B cell (primary cell): ENCODE results near the gene CMTM1. TPM values are rescaled to one million over a fixed set of nuclear protein-coding genes. Genes with fewer than 3 reads are reported as not detected.

Experiments
- ATAC-seq: fragments of 200-7000 bp; cut with Tn5 transposase; one replicate; pipeline ENCODE4 v1.10.0; 2021; ENCODE audit warnings: low read depth, mild to moderate bottlenecking, moderate number of reproducible peaks, moderate library complexity
- CTCF ChIA-PET: fragments of 350-600 bp; sonication (Branson Sonifier 250); formaldehyde crosslinking; loops from one replicate; lab custom pipeline; 2021; ENCODE audit warnings: antibody characterized with exemption, inconsistent platforms; lab: Charles Lee
- POLR2A ChIA-PET: fragments of 350-600 bp; sonication (Branson Sonifier 250); formaldehyde crosslinking; loops from one replicate; lab custom pipeline; 2021; ENCODE audit warnings: antibody characterized with exemption; lab: Charles Lee
- DNase-seq: peaks from one replicate; pipeline ENCODE4 v3.0.0; 2013
- H2AFZ ChIP-seq: 2 replicates; pipeline ENCODE4 v1.6.1; 2012; ENCODE audit warnings: mild to moderate bottlenecking, low read depth, low read length; ENCODE audit not compliant: insufficient read depth, poor library complexity, severe bottlenecking
- H3K27ac ChIP-seq, 2 donors: 1 replicate in 1 of 2; 2 replicates in 1 of 2; pipeline ENCODE4 v1.5.1; 2012 to 2013; ENCODE audit warnings: low read length in 2 of 2, mild to moderate bottlenecking in 2 of 2, moderate library complexity in 1 of 2
- H3K27me3 ChIP-seq, 4 experiments: fragments of 200-600 bp in 1 of 4; sonication (generic) in 1 of 4; replicated peaks in 1 of 4; 1 replicate in 2 of 4; 2 replicates in 2 of 4; pipeline versions ENCODE4 v1.6.1 to v1.7.0; 2013 to 2016; ENCODE audit warnings: low read length in 3 of 4, mild to moderate bottlenecking in 2 of 4, mixed read lengths in 1 of 4, moderate library complexity in 1 of 4; ENCODE audit not compliant: insufficient read depth in 4 of 4, control insufficient read depth in 3 of 4; ENCODE audit errors: control extremely low read depth in 1 of 4
- H3K36me3 ChIP-seq, 2 experiments: replicated peaks in 1 of 2; 1 replicate in 1 of 2; 2 replicates in 1 of 2; pipeline versions ENCODE4 v1.6.1 to v1.7.1; 2013; ENCODE audit warnings: low read length in 1 of 2; ENCODE audit not compliant: insufficient read depth in 2 of 2, control insufficient read depth in 1 of 2; ENCODE audit errors: control extremely low read depth in 1 of 2, extremely low read depth in 1 of 2
- H3K4me1 ChIP-seq, 2 donors: fragments of 200-600 bp in 1 of 2; sonication (generic) in 1 of 2; 1 replicate in 1 of 2; 2 replicates in 1 of 2; pipeline versions ENCODE4 v1.5.1 to v1.6.1; 2013 to 2017; ENCODE audit warnings: low read length in 2 of 2; ENCODE audit not compliant: control insufficient read depth in 2 of 2, insufficient read depth in 2 of 2
- H3K4me2 ChIP-seq: replicated peaks from 2 replicates; pipeline ENCODE3; 2012; ENCODE audit warnings: mild to moderate bottlenecking, low read depth, low read length; ENCODE audit not compliant: poor library complexity, severe bottlenecking
- H3K4me3 ChIP-seq, 5 experiments: fragments of 200-600 bp in 1 of 5; sonication (generic) in 1 of 5; 1 replicate in 3 of 5; 2 replicates in 2 of 5; pipeline versions ENCODE4 v1.5.1 to v1.7.0; 2011 to 2016; ENCODE audit warnings: low read length in 4 of 5, mild to moderate bottlenecking in 4 of 5, low read depth in 2 of 5, control low read depth in 1 of 5, moderate library complexity in 1 of 5; ENCODE audit not compliant: insufficient read depth in 1 of 5; ENCODE audit errors: control extremely low read depth in 1 of 5, extremely low read depth in 1 of 5
- H3K79me2 ChIP-seq: fragments of 200-600 bp; sonication (generic); one replicate; pipeline ENCODE4 v1.6.0; 2016; ENCODE audit warnings: low read length; ENCODE audit not compliant: control insufficient read depth, insufficient read depth
- H3K9ac ChIP-seq: fragments of 200-600 bp; sonication (generic); 2 replicates; pipeline ENCODE4 v1.6.1; 2017; ENCODE audit warnings: mild to moderate bottlenecking, low read length, moderate library complexity
- H3K9me3 ChIP-seq, 3 donors: one replicate each; pipeline versions ENCODE4 v1.6.1 to v1.7.1; 2013; ENCODE audit warnings: low read length in 2 of 3; ENCODE audit not compliant: control insufficient read depth in 2 of 3, insufficient read depth in 1 of 3; ENCODE audit errors: control extremely low read depth in 1 of 3
- H4K20me1 ChIP-seq: 2 replicates; pipeline ENCODE4 v1.6.0; 2012; ENCODE audit warnings: mild to moderate bottlenecking, low read length; ENCODE audit not compliant: insufficient read depth, control insufficient read depth, poor library complexity, severe bottlenecking
- H3K27ac Mint-ChIP-seq: one replicate; pipeline ENCODE4 v1.8.0; 2021; ENCODE audit warnings: mixed read lengths
- H3K27me3 Mint-ChIP-seq: one replicate; pipeline ENCODE4 v1.8.0; 2021; ENCODE audit warnings: mixed read lengths
- H3K4me1 Mint-ChIP-seq: one replicate; pipeline ENCODE4 v1.8.0; 2021; ENCODE audit warnings: mixed read lengths
- H3K4me3 Mint-ChIP-seq: one replicate; pipeline ENCODE4 v1.8.0; 2021; ENCODE audit warnings: mixed read lengths
- H3K9me3 Mint-ChIP-seq: one replicate; pipeline ENCODE4 v1.8.0; 2022; ENCODE audit warnings: mixed read lengths; ENCODE audit not compliant: insufficient read depth
- CTCF ChIP-seq: fragments of 200-600 bp; IDR thresholded peaks from one replicate; pipeline ENCODE4 v1.8.0; 2022; ENCODE audit warnings: antibody characterized with exemption, mild to moderate bottlenecking
- EZH2 ChIP-seq: IDR thresholded peaks from 2 replicates; pipeline ENCODE4 v1.6.1; 2012; ENCODE audit warnings: borderline replicate concordance, low read depth, mild to moderate bottlenecking, moderate library complexity, low read length; ENCODE audit not compliant: insufficient read depth, poor library complexity, severe bottlenecking
- WGBS: methylation state at CpG from one replicate; pipeline ENCODE4 v1.1.5; 2013; ENCODE audit warnings: missing lambda C conversion rate; ENCODE audit not compliant: insufficient coverage; 5-methylcytosine and 5-hydroxymethylcytosine counted together
- intact Hi-C: fragments of 100-400 bp; cut with micrococcal nuclease; formaldehyde crosslinking; loops from one replicate; pipeline ENCODE4 v1.10.0; 2022
- polyA plus RNA-seq: library from polyadenylated mRNA; depleted of rRNA; stranded (reverse); fragments of >200 nt; gene quantifications from 2 replicates; pipeline ENCODE4 v1.2.3, GENCODE V29; 2012
- total RNA-seq, 2 donors: library from RNA; stranded (reverse); fragments of 120-200 nt in 1 of 2; gene quantifications; 1 replicate in 1 of 2; 2 replicates in 1 of 2; pipeline versions ENCODE4 v1.2.3 to v1.2.4, GENCODE V29; 2013 to 2022

The CMTM1 gene
- total and polyA plus RNA-seq, 2 donors (not counting 1 experiment from before 2014, with no cell fraction given) = 1.6 to 5.9 TPM

- H3K4me2 ChIP-seq = no peak overlapping the region
- Mint-ChIP-seq H3K27me3 (peaks cover 32% of the 10 kb centered on the region), H3K9me3 (no peaks in the 10 kb centered on the region), H3K4me1 (peaks cover 13% of the 10 kb centered on the region), H3K27ac (no peak overlapping the region), H3K4me3 (no peak overlapping the region)
- H4K20me1 ChIP-seq = peaks cover 5% of the 10 kb centered on the region
- no CpG with 5 or more reads among the region's 3 CpGs for WGBS
- CTCF ChIA-PET = no interaction called here
- H3K9me3 ChIP-seq = peaks cover 0 to 2% (median 0%) of the 10 kb centered on the region in 3 donors
- ATAC-seq = no peak
- peaks cover 0 to 33% (median 25%) of the 10 kb centered on the region in 4 experiments for H3K27me3 ChIP-seq
- H3K4me3 ChIP-seq = no peak overlapping the region
- H3K79me2 ChIP-seq = no peaks in the 10 kb centered on the region
- POLR2A ChIA-PET = interaction anchor here (0.5 kb wide), 1 partner anchor 70 kb away, joined by 9 read pairs; no protein-coding TSS in a partner anchor
- no peak for TF ChIP-seq EZH2
- no peak for TF ChIP-seq CTCF
- no peak overlapping the region for H3K27ac ChIP-seq
- H3K4me1 ChIP-seq = peaks cover 13 to 19% of the 10 kb centered on the region in 2 donors
- H3K36me3 ChIP-seq = no peaks in the 10 kb centered on the region
- intact Hi-C loops = no loop called here
- no peak overlapping the region for H3K9ac ChIP-seq
- H2AFZ ChIP-seq = no peak overlapping the region
- DNase-seq = no peak
These were observed 8.8 kb downstream of the CMTM1 start for GRCh38 chr16:66575060-66575459.

GRCh38 chr16:66576296-66576695 is 10.1 kb downstream of the CMTM1 start:
- no peaks in the 10 kb centered on the region for H3K36me3 ChIP-seq
- H3K4me3 Mint-ChIP-seq = no peak overlapping the region
- CTCF ChIA-PET = no interaction called here

More at GRCh38 chr16:66576296-66576695, 10.1 kb downstream of the CMTM1 start:
- Histone ChIP-seq H3K27me3 (peaks cover 0 to 39% (median 28%) of the 10 kb centered on the region in 4 experiments), H2AFZ (no peak overlapping the region), H4K20me1 (peaks cover 5% of the 10 kb centered on the region), H3K9ac (no peak overlapping the region), H3K9me3 (peaks cover 0 to 2% (median 0%) of the 10 kb centered on the region in 3 donors), H3K27ac (no peak overlapping the region), H3K4me2 (no peak overlapping the region), H3K79me2 (no peaks in the 10 kb centered on the region), H3K4me1 (peaks cover 13 to 19% of the 10 kb centered on the region in 2 donors), H3K4me3 (no peak overlapping the region)
- peaks cover 44% of the 10 kb centered on the region for H3K27me3 Mint-ChIP-seq
- H3K27ac Mint-ChIP-seq = no peak overlapping the region
- intact Hi-C loops = no loop called here
- no peaks in the 10 kb centered on the region for H3K9me3 Mint-ChIP-seq
- POLR2A ChIA-PET = no interaction called here
- no peak for TF ChIP-seq EZH2
- no peak for TF ChIP-seq CTCF
- ATAC-seq = no peak
- 100% methylated on average over 3 of the region's 5 CpGs for WGBS
- no peak for DNase-seq
- peaks cover 14% of the 10 kb centered on the region for H3K4me1 Mint-ChIP-seq
